Activated CD8-positive, alpha-beta T cell treated with anti-CD3 and anti-CD28 coated beads, Interleukin-2, amount 10 ng/mL, durations not matched to agents 7 days and 5 days (primary cell): ENCODE results near the gene ARHGEF3. TPM values are rescaled to one million over a fixed set of nuclear protein-coding genes. Genes with fewer than 3 reads are reported as not detected.

Experiments
- ATAC-seq: fragments of 150-1000 bp; cut with Tn5 transposase; one replicate; pipeline ENCODE4 v1.10.0; 2021; ENCODE audit warnings: moderate library complexity
- CTCF ChIA-PET: fragments of 350-600 bp; sonication (Branson Sonifier 250); formaldehyde crosslinking; loops from one replicate; lab custom pipeline; 2021; ENCODE audit warnings: antibody characterized with exemption; lab: Charles Lee
- POLR2A ChIA-PET: fragments of 350-600 bp; sonication (Branson Sonifier 250); formaldehyde crosslinking; loops from one replicate; lab custom pipeline; 2021; ENCODE audit warnings: antibody characterized with exemption; lab: Charles Lee
- DNase-seq: peaks from one replicate; pipeline ENCODE4 v3.0.0-alpha.2; 2020
- H3K27ac Mint-ChIP-seq: one replicate; pipeline ENCODE4 v1.8.0; 2021; ENCODE audit warnings: mild to moderate bottlenecking, mixed read lengths
- H3K27me3 Mint-ChIP-seq: one replicate; pipeline ENCODE4 v1.8.0; 2021; ENCODE audit warnings: low read depth, mixed read lengths
- H3K36me3 Mint-ChIP-seq: one replicate; pipeline ENCODE4 v1.8.0; 2021; ENCODE audit warnings: low read depth, mixed read lengths
- H3K4me1 Mint-ChIP-seq: one replicate; pipeline ENCODE4 v1.8.0; 2021; ENCODE audit warnings: low read depth, mixed read lengths
- H3K4me3 Mint-ChIP-seq: one replicate; pipeline ENCODE4 v1.8.0; 2021; ENCODE audit warnings: mild to moderate bottlenecking, mixed read lengths
- H3K9me3 Mint-ChIP-seq: one replicate; pipeline ENCODE4 v1.8.0; 2022; ENCODE audit warnings: mixed read lengths; ENCODE audit not compliant: insufficient read depth
- total RNA-seq, 2 experiments: library from RNA; stranded (reverse); gene quantifications; one replicate each; pipeline ENCODE4 v1.2.3, GENCODE V29; 2021

ARHGEF3 gene
- 100 to 1,000 TPM in 1 of 2 experiments, 10 to 100 TPM in 1; 94.6 to 101 TPM for total RNA-seq

- Mint-ChIP-seq H3K4me3 (peak within 1 kb of the TSS; percentile 83), H3K4me1 (peaks cover 28% of the 10 kb centered on the region), H3K27ac (peak within 1 kb of the TSS; percentile 84), H3K9me3 (no peaks in the 10 kb centered on the region), H3K27me3 (no peaks in the 10 kb centered on the region), H3K36me3 (peaks cover 34% of the 10 kb centered on the region)
- ChIA-PET CTCF (interaction anchor here (0.6 to 12.6 kb wide), 36 partner anchors 11 to 246 kb away, joined by 3 to 290 read pairs (median 6); partner anchors contain the start of gene TASOR), POLR2A (interaction anchor here (0.5 to 10.9 kb wide), 23 partner anchors 15 to 241 kb away, joined by 3 to 309 read pairs (median 9); partner anchors contain the start of gene TASOR)
- peak; percentile 84 for ATAC-seq
- DNase-seq = peak; percentile 89
These were observed at the start of gene ARHGEF3 for GRCh38 chr3:56801662-56802377. Gene ARHGEF3 (minus strand): TSS chr3:56801949. CDS start chr3:56801798, 151 bp downstream.

GRCh38 chr3:56849698-56850097, 47.9 kb upstream of the ARHGEF3 start:
- H3K36me3 Mint-ChIP-seq = peaks cover 42% of the 10 kb centered on the region
- ChIA-PET POLR2A (no interaction called here), CTCF (interaction anchor here (0.9 to 3.7 kb wide), 4 partner anchors 24 to 143 kb away, joined by 3 to 9 read pairs (median 3); no protein-coding TSS in a partner anchor)
- no peak overlapping the region for H3K27ac Mint-ChIP-seq
- H3K4me3 Mint-ChIP-seq = no peak overlapping the region
- H3K27me3 Mint-ChIP-seq = no peaks in the 10 kb centered on the region
- DNase-seq (no peak), ATAC-seq (no peak)
- peaks cover 7% of the 10 kb centered on the region for H3K4me1 Mint-ChIP-seq
- H3K9me3 Mint-ChIP-seq = no peaks in the 10 kb centered on the region

GRCh38 chr3:56845505-56845904, 43.8 kb upstream of the ARHGEF3 start:
- Mint-ChIP-seq H3K27me3 (no peaks in the 10 kb centered on the region), H3K9me3 (no peaks in the 10 kb centered on the region), H3K4me3 (no peak overlapping the region), H3K4me1 (peaks cover 7% of the 10 kb centered on the region), H3K36me3 (peaks cover 32% of the 10 kb centered on the region), H3K27ac (no peak overlapping the region)
- CTCF ChIA-PET = no interaction called here
- POLR2A ChIA-PET = no interaction called here
- ATAC-seq (no peak), DNase-seq (no peak)

GRCh38 chr3:56844536-56844935, 42.8 kb upstream of the ARHGEF3 start:
- no peak for DNase-seq
- no peaks in the 10 kb centered on the region for H3K9me3 Mint-ChIP-seq
- no peak for ATAC-seq
- ChIA-PET POLR2A (no interaction called here), CTCF (interaction anchor here (0.6 kb wide), 1 partner anchor 25 kb away, joined by 3 read pairs; no protein-coding TSS in a partner anchor)
- no peak overlapping the region for H3K27ac Mint-ChIP-seq
- H3K27me3 Mint-ChIP-seq = no peaks in the 10 kb centered on the region
- H3K4me1 Mint-ChIP-seq = peaks cover 10% of the 10 kb centered on the region
- no peak overlapping the region for H3K4me3 Mint-ChIP-seq
- H3K36me3 Mint-ChIP-seq = peaks cover 33% of the 10 kb centered on the region

- no peaks in the 10 kb centered on the region for H3K9me3 Mint-ChIP-seq
- no peak overlapping the region for H3K27ac Mint-ChIP-seq
- peaks cover 19% of the 10 kb centered on the region for H3K36me3 Mint-ChIP-seq
- DNase-seq (no peak), ATAC-seq (no peak)
- H3K4me3 Mint-ChIP-seq = no peak overlapping the region
- ChIA-PET POLR2A (no interaction called here), CTCF (interaction anchor here (0.8 to 2.2 kb wide), 4 partner anchors 16 to 148 kb away, joined by 3 to 6 read pairs (median 4); partner anchors contain the start of gene ARHGEF3)
- H3K4me1 Mint-ChIP-seq = peaks cover 19% of the 10 kb centered on the region
- no peaks in the 10 kb centered on the region for H3K27me3 Mint-ChIP-seq
These were observed 38.3 kb upstream of the ARHGEF3 start for GRCh38 chr3:56839784-56840715.

- Mint-ChIP-seq H3K9me3 (no peaks in the 10 kb centered on the region), H3K4me3 (no peak overlapping the region), H3K27ac (no peak overlapping the region), H3K27me3 (no peaks in the 10 kb centered on the region), H3K36me3 (peaks cover 17% of the 10 kb centered on the region), H3K4me1 (peaks cover 19% of the 10 kb centered on the region)
- POLR2A ChIA-PET = interaction anchor here (0.6 kb wide), 1 partner anchor 25 kb away, joined by 3 read pairs; no protein-coding TSS in a partner anchor
- DNase-seq = no peak
- CTCF ChIA-PET = interaction anchor here (1.1 to 1.5 kb wide), 3 partner anchors 38 to 157 kb away, joined by 3 to 4 read pairs (median 3); no protein-coding TSS in a partner anchor
- no peak for ATAC-seq
These were observed 36.7 kb upstream of the ARHGEF3 start for GRCh38 chr3:56838448-56838847.

GRCh38 chr3:56837196-56837955, 35.6 kb upstream of the ARHGEF3 start:
- ChIA-PET POLR2A (interaction anchor here (1.3 kb wide), 1 partner anchor 26 kb away, joined by 3 read pairs; no protein-coding TSS in a partner anchor), CTCF (interaction anchor here (0.9 to 1.2 kb wide), 2 partner anchors 37 to 152 kb away, joined by 3 read pairs; no protein-coding TSS in a partner anchor)
- no peak overlapping the region for H3K4me3 Mint-ChIP-seq
- ATAC-seq = no peak
- no peak overlapping the region for H3K27ac Mint-ChIP-seq
- peaks cover 15% of the 10 kb centered on the region for H3K36me3 Mint-ChIP-seq
- no peak for DNase-seq
- H3K4me1 Mint-ChIP-seq = peaks cover 21% of the 10 kb centered on the region
- H3K9me3 Mint-ChIP-seq = no peaks in the 10 kb centered on the region
- H3K27me3 Mint-ChIP-seq = no peaks in the 10 kb centered on the region

GRCh38 chr3:56836276-56837163, 34.8 kb upstream of the ARHGEF3 start:
- Mint-ChIP-seq H3K9me3 (no peaks in the 10 kb centered on the region), H3K4me3 (no peak overlapping the region), H3K36me3 (peaks cover 18% of the 10 kb centered on the region), H3K4me1 (peaks cover 21% of the 10 kb centered on the region), H3K27me3 (no peaks in the 10 kb centered on the region), H3K27ac (no peak overlapping the region)
- ChIA-PET CTCF (interaction anchor here (0.9 kb wide), 1 partner anchor 36 kb away, joined by 3 read pairs; no protein-coding TSS in a partner anchor), POLR2A (interaction anchor here (1.3 kb wide), 1 partner anchor 25 kb away, joined by 3 read pairs; no protein-coding TSS in a partner anchor)
- no peak for ATAC-seq
- no peak for DNase-seq

GRCh38 chr3:56835650-56836227, 34.0 kb upstream of the ARHGEF3 start:
- ATAC-seq (no peak), DNase-seq (no peak)
- Mint-ChIP-seq H3K27me3 (no peaks in the 10 kb centered on the region), H3K4me1 (peaks cover 21% of the 10 kb centered on the region), H3K9me3 (no peaks in the 10 kb centered on the region), H3K36me3 (peaks cover 16% of the 10 kb centered on the region), H3K4me3 (no peak overlapping the region), H3K27ac (no peak overlapping the region)
- CTCF ChIA-PET = no interaction called here
- POLR2A ChIA-PET = no interaction called here

- POLR2A ChIA-PET = no interaction called here
- Mint-ChIP-seq H3K36me3 (peaks cover 10% of the 10 kb centered on the region), H3K27ac (no peak overlapping the region), H3K4me1 (peaks cover 15% of the 10 kb centered on the region), H3K4me3 (no peak overlapping the region), H3K27me3 (no peaks in the 10 kb centered on the region), H3K9me3 (no peaks in the 10 kb centered on the region)
- DNase-seq (no peak), ATAC-seq (no peak)
- CTCF ChIA-PET = no interaction called here
These were observed 31.8 kb upstream of the ARHGEF3 start for GRCh38 chr3:56833536-56833935.
